H1 (cell line): ENCODE results near the gene ALK. TPM values are rescaled to one million over a fixed set of nuclear protein-coding genes. Genes with fewer than 3 reads are reported as not detected.

Experiments
- CBX5 ChIP-seq: fragments of 300-800, 300-1000 bp; sonication (generic); IDR thresholded peaks from 2 replicates; pipeline ENCODE4 v1.7.1; 2016; ENCODE audit warnings: antibody characterized with exemption, low read length, low read depth
- CTBP2 ChIP-seq: IDR thresholded peaks from 2 replicates; pipeline ENCODE4 v1.7.0; 2011; ENCODE audit warnings: borderline replicate concordance, mild to moderate bottlenecking, moderate library complexity, mixed read lengths, low read length; ENCODE audit not compliant: insufficient read depth, insufficient read length
- EZH2 ChIP-seq: fragments of 200-600 bp; sonication (generic); IDR thresholded peaks from 2 replicates; pipeline ENCODE4 v1.7.1; 2012; ENCODE audit warnings: low read depth, mild to moderate bottlenecking, moderate library complexity, low read length, inconsistent platforms; ENCODE audit not compliant: severe bottlenecking
- KDM4A ChIP-seq: IDR thresholded peaks from one replicate; pipeline ENCODE4 v1.7.1; 2012; ENCODE audit warnings: low read depth, mild to moderate bottlenecking, moderate library complexity, low read length, inconsistent platforms; ENCODE audit not compliant: severe bottlenecking
- NANOG ChIP-seq: IDR thresholded peaks from 2 replicates; pipeline ENCODE4 v1.6.1; 2011; ENCODE audit warnings: low read length, low read depth, mild to moderate bottlenecking, inconsistent platforms; ENCODE audit not compliant: insufficient read depth, poor library complexity, severe bottlenecking
- NRF1 ChIP-seq: IDR thresholded peaks from 2 replicates; pipeline ENCODE4 v1.6.1; 2011; ENCODE audit warnings: mild to moderate bottlenecking, low read depth, low read length, improper control_type of control experiment
- TAF1 ChIP-seq: IDR thresholded peaks from 2 replicates; pipeline ENCODE4 v1.6.1; 2011; ENCODE audit warnings: mild to moderate bottlenecking, low read depth, low read length
- TAF7 ChIP-seq: optimal IDR thresholded peaks from 2 replicates; pipeline ENCODE3; 2011; ENCODE audit warnings: low read depth, mild to moderate bottlenecking, inconsistent platforms, low read length, moderate library complexity, borderline replicate concordance
- YY1 ChIP-seq: IDR thresholded peaks from 2 replicates; pipeline ENCODE4 v1.6.1; 2011; ENCODE audit warnings: low read depth, mild to moderate bottlenecking, low read length
- polyA plus RNA-seq, 7 experiments: library from polyadenylated mRNA; depleted of rRNA in 3 of 7; stranded (reverse) in 5 of 7; unstranded in 2 of 7; fragments of >200 nt in 5 of 7; fragments of 200-250 nt in 2 of 7; gene quantifications; 1 replicate in 5 of 7; 2 replicates in 1 of 7; 4 replicates in 1 of 7; pipeline versions ENCODE4 v1.2.1 to v1.2.3, GENCODE V29; 2011 to 2013; ENCODE audit warnings: missing spikeins in 2 of 7, mixed read lengths in 2 of 7
- total RNA-seq: library from RNA; stranded (reverse); fragmentation: NEBNext Ultra II Directional; extraction: Animal tissue kit (Norgen Biotek cat#: 25700); gene quantifications from 2 replicates; pipeline ENCODE4 v1.2.1, GENCODE V29; 2021
- TF ChIP-seq, protein P1 (sequence below): fragments of 300-600 bp; sonication (generic); IDR thresholded peaks from 2 replicates; pipeline ENCODE4 v1.7.1; 2012; ENCODE audit warnings: low read length, moderate library complexity, mild to moderate bottlenecking, inconsistent platforms; ENCODE audit not compliant: insufficient replicate concordance
- TF ChIP-seq, protein P2 (sequence below): IDR thresholded peaks from 2 replicates; pipeline ENCODE4 v1.6.1; 2012; ENCODE audit warnings: inconsistent platforms

The ALK gene
- total and polyA plus RNA-seq, 2 of the 8 experiments (the other 6 are each of a cell fraction or from before 2014, with no cell fraction given) = 0.02 to 0.09 TPM

DNA sequence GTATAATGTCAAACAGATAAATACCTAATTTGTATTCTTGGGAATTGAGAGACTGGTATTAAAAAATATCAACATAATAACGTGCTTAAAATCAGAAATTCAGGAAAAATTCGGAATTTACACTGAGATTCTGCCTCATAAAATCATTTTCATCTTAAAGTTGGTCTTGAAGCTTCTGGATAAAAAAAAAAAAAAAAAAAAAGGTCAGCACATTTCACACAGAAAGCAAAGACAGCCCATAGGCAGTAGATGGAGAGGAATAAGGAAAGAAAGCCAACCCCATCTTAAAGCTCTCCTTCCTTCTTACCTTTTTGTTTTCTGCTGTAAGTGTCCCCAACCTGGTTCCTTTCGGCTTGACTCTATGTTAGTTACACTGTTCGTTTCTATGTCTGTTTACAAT is 41.5 kb upstream of the ALK start (continued):
- TF ChIP-seq, protein P1, sequence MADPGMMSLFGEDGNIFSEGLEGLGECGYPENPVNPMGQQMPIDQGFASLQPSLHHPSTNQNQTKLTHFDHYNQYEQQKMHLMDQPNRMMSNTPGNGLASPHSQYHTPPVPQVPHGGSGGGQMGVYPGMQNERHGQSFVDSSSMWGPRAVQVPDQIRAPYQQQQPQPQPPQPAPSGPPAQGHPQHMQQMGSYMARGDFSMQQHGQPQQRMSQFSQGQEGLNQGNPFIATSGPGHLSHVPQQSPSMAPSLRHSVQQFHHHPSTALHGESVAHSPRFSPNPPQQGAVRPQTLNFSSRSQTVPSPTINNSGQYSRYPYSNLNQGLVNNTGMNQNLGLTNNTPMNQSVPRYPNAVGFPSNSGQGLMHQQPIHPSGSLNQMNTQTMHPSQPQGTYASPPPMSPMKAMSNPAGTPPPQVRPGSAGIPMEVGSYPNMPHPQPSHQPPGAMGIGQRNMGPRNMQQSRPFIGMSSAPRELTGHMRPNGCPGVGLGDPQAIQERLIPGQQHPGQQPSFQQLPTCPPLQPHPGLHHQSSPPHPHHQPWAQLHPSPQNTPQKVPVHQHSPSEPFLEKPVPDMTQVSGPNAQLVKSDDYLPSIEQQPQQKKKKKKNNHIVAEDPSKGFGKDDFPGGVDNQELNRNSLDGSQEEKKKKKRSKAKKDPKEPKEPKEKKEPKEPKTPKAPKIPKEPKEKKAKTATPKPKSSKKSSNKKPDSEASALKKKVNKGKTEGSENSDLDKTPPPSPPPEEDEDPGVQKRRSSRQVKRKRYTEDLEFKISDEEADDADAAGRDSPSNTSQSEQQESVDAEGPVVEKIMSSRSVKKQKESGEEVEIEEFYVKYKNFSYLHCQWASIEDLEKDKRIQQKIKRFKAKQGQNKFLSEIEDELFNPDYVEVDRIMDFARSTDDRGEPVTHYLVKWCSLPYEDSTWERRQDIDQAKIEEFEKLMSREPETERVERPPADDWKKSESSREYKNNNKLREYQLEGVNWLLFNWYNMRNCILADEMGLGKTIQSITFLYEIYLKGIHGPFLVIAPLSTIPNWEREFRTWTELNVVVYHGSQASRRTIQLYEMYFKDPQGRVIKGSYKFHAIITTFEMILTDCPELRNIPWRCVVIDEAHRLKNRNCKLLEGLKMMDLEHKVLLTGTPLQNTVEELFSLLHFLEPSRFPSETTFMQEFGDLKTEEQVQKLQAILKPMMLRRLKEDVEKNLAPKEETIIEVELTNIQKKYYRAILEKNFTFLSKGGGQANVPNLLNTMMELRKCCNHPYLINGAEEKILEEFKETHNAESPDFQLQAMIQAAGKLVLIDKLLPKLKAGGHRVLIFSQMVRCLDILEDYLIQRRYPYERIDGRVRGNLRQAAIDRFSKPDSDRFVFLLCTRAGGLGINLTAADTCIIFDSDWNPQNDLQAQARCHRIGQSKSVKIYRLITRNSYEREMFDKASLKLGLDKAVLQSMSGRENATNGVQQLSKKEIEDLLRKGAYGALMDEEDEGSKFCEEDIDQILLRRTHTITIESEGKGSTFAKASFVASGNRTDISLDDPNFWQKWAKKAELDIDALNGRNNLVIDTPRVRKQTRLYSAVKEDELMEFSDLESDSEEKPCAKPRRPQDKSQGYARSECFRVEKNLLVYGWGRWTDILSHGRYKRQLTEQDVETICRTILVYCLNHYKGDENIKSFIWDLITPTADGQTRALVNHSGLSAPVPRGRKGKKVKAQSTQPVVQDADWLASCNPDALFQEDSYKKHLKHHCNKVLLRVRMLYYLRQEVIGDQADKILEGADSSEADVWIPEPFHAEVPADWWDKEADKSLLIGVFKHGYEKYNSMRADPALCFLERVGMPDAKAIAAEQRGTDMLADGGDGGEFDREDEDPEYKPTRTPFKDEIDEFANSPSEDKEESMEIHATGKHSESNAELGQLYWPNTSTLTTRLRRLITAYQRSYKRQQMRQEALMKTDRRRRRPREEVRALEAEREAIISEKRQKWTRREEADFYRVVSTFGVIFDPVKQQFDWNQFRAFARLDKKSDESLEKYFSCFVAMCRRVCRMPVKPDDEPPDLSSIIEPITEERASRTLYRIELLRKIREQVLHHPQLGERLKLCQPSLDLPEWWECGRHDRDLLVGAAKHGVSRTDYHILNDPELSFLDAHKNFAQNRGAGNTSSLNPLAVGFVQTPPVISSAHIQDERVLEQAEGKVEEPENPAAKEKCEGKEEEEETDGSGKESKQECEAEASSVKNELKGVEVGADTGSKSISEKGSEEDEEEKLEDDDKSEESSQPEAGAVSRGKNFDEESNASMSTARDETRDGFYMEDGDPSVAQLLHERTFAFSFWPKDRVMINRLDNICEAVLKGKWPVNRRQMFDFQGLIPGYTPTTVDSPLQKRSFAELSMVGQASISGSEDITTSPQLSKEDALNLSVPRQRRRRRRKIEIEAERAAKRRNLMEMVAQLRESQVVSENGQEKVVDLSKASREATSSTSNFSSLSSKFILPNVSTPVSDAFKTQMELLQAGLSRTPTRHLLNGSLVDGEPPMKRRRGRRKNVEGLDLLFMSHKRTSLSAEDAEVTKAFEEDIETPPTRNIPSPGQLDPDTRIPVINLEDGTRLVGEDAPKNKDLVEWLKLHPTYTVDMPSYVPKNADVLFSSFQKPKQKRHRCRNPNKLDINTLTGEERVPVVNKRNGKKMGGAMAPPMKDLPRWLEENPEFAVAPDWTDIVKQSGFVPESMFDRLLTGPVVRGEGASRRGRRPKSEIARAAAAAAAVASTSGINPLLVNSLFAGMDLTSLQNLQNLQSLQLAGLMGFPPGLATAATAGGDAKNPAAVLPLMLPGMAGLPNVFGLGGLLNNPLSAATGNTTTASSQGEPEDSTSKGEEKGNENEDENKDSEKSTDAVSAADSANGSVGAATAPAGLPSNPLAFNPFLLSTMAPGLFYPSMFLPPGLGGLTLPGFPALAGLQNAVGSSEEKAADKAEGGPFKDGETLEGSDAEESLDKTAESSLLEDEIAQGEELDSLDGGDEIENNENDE = no peak
- TF ChIP-seq YY1 (no peak), EZH2 (no peak), NRF1 (no peak), TAF7 (no peak), NANOG (no peak), TAF1 (no peak), CTBP2 (no peak), CBX5 (no peak), KDM4A (no peak)
- TF ChIP-seq, protein P2, sequence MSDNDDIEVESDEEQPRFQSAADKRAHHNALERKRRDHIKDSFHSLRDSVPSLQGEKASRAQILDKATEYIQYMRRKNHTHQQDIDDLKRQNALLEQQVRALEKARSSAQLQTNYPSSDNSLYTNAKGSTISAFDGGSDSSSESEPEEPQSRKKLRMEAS = no peak
- TF ChIP-seq, all 59 proteins: peak for 0
